HG03439 (cell line): ENCODE results near the gene GRID2.

Experiments used
- ATAC-seq: cut with Tn5 transposase; IDR thresholded peaks from one replicate; pipeline ENCODE4 v1.9.1; 2021; ENCODE audit warnings: mild to moderate bottlenecking, moderate library complexity; ENCODE audit not compliant: unreplicated experiment

GRID2 gene

DNA sequence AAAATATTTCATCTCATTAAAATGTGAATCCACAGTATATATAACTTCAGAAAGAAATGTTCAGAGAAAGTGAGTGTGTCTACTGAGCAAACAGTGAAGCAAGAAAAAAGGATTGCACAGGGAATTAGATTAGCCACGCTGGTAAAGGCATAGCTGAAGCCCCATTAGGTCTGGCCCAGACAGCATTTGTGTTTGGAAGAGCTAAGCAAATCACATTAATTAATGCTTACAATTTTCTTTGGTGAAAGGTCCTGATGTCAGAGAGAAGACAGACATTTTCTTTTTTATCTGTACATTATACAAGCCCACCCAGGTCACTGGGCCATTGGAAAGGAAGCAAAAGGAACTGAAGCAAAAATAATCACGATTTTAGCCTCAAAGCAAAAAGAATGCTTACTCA lies 354.6 kb downstream of the GRID2 start:
- ATAC-seq, result no peak

DNA sequence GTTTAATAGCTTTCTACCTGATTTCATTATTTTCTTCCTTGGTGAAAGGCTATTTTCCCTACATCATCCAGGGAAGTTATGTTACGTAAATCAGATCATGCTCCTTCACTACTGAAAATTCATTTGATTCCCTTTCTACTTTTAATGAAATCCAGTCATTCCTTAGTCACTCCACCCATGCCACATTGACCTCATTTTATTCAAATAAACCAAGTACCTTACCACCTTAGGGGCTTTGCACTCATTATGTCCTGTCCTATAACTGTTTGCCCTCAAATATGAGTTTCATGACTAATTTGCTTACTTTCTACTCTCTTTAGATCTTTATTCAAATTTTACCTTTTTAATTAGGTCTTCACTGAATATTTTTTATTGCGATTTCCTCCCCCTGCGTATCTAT lies 374.0 kb downstream of the GRID2 start:
- no peak for ATAC-seq

DNA sequence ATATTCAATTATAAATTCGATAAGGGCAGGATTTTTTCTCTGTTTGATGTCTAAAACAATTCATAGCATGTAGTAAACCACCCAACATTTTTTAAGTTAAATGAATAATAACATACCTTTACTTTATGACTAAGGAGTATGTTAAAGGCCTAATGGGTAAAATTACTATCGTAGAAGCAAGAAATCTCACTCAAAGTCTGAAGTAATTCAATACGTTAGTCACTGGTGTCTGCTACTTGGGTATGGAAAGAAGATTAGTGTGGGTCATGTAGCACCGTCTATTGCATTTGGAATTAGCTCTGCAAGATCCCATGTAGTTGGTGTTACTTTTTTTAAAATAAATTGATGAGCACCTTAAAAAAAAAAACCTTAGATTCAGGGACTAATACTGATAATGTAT lies 374.5 kb downstream of the GRID2 start:
- ATAC-seq, result no peak

DNA sequence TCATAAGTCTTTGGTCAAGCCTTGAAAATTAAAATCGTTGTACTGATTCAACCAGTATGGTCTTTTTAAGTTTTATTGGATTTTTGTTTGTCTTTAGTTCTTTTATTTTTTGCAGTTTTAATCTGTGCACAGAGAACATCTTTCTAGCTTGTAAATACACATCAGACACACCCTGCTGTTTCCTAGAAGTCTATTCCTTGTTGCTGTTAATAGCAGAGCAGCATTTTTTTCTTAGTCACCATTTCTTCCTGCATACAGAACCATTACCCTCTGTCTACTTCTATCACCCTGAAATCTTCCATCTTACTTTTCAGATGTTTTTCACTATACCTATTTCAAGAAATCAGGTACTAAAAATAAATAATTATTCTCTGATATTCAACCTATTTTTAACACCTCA lies 375.4 kb downstream of the GRID2 start:
- ATAC-seq, result no peak

DNA sequence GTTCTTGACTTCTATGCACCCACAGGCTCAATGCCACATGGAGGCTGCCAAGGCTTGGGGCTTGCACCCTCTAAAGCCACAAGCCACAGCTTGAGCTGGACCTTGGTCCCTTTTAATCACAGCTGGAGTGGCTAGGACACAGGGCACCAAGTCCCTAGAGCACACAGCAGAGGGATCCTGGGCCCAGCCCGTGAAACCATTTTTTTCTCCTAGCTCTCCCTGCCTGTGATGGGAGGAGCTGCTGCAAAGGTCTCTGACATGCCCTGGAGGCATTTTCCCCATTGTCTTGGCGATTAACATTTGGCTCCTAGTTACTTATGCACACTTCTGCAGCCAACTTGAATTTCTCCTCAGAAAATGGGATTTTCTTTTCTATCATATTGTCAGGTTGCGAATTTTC lies 410.9 kb downstream of the GRID2 start:
- ATAC-seq, result no peak

DNA sequence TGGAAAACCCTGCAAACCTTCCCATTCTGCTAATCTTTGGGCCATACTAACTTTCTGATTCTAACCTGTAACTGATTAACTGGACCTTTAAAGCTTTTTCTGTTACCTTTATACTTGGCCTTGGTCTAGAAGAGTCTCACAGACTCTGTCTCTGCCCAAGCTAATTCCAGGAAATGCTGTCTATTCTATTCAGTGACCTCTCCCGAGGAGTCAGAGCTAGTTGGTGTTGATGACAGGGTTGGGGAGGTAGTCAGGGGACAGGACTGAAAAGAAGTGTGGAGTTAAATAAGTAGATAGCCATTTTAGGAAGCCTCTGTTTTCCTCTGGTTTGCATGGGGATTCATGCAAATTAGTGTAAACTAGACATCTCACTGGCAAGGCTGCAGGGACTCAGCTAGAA lies 429.5 kb downstream of the GRID2 start:
- ATAC-seq, result no peak

GRCh38 chr4:92735025-92735665 lies 431.4 kb downstream of the GRID2 start:
- no peak for ATAC-seq

DNA sequence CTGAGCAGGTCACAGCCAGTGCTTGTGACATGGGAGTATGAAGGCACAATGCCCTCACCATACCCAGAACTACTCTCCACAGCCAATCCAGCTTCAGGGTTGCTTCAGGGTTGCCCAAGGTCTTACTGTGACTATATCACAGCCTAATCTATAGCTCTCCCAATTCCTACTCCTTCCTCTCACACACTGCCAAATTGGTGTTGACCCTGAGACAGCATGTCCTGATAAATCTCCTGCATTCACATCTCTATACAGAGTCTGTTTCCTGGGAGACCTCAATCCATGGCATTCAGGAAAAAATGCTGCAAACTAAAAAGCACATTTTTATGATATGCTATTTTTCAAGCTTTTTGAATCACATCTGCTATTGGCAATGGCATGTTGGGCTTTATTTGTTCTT lies 456.7 kb downstream of the GRID2 start:
- ATAC-seq, result no peak

GRCh38 chr4:92776080-92776479 lies 472.3 kb downstream of the GRID2 start:
- ATAC-seq, result no peak

GRCh38 chr4:92789741-92790140 lies 486.0 kb downstream of the GRID2 start:
- ATAC-seq, result no peak

- ATAC-seq, result no peak
These were observed 488.2 kb downstream of the GRID2 start for GRCh38 chr4:92791871-92792440.

DNA sequence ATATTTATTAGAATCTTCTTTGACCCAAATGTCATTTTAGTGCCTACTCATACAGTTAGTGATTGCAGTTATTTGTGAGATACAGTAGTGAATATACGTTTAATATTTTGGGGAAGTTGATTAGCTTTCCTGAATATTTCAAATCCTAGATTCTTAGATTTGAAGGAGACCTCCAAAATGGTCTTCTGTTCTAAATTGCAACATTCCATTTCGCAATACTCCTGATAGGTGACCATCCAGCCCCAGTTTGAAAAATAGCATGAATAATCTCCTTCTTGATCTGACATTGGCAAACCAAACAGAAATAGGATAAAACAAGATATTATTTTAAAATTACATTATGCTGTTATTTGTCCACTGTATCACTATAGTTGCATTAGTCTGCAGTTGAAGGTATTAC lies 505.6 kb downstream of the GRID2 start:
- no peak for ATAC-seq

DNA sequence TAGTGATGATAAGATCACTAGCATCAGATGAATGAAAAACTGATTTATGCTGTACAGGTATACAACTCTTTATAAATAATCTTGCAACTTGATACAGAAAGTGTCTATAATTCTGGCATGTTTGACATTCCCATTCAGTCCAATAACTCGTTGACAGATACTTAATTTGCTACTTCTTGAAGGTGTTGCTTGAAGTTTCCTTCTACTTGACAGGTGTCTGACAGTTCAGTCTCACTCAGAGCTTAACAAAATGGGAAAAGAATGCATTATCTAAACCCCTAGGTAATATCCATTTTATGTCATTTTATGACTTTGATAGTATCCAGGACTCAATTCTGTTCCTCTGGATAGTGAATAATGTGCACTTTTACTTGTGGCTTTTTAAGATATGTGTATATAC lies 508.9 kb downstream of the GRID2 start:
- no peak for ATAC-seq

DNA sequence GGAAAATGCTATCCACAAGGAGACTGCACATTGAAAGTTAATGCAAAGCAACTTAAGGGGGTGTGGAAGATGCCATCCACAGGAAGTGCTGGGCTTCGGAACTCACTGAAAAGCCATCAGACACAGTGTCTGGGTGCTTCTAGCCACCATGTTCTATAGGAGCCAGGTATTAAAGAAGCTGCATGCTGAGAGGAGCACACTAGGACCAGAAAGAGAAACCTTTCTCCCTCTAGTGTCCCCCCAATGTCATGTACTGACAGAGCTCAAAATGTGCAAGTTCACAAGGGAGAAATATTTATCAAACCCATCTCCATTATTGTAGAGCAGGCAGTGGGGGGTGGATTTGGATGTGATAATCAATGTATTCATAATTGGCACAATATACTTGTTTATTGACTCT lies 510.9 kb downstream of the GRID2 start:
- no peak for ATAC-seq

GRCh38 chr4:92825256-92825655 lies 521.5 kb downstream of the GRID2 start:
- no peak for ATAC-seq

- ATAC-seq, result no peak
These were observed 522.0 kb downstream of the GRID2 start for GRCh38 chr4:92825791-92826190.

DNA sequence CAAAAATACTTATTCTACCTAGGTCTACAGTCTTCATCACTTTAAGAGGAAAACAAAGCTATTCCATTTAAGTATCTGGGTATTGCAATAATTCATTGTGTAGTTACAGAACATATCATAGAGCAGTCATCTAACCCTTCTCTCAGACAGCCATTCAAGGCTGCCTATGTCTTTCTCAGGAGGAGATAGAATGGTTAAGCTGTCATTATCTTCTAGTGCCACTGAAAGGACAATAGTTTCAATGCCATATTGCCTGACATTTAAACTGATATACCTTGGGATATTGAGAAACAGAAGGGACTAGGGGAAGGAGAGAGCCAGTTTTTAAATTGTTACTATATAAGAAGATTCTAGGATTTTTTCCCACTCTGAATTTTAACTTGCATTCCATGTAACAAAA lies 527.0 kb downstream of the GRID2 start:
- no peak for ATAC-seq

DNA sequence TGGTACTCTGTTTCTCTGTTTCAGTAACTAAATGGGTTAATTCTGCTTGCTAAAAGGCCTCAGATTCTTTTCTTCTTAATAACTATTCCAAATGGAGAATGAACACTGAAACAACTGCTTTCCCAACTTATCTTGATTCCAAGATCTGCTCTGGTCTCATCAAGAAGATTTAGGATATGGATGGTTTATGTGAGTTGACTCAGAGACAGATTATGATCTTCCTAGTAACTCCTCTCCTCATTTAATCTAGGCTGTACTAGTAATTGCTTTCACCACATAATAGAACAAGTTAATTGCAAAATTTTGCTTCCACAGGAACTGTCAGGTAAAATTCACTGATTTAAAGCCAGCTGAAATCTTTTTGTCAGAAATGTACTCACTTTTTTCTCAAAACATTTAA lies 537.1 kb downstream of the GRID2 start:
- ATAC-seq, result no peak

GRCh38 chr4:92843784-92844183 lies 540.0 kb downstream of the GRID2 start:
- no peak for ATAC-seq

GRCh38 chr4:92847026-92847425 lies 543.3 kb downstream of the GRID2 start:
- no peak for ATAC-seq

GRCh38 chr4:92862509-92862908 lies 558.7 kb downstream of the GRID2 start:
- no peak for ATAC-seq

DNA sequence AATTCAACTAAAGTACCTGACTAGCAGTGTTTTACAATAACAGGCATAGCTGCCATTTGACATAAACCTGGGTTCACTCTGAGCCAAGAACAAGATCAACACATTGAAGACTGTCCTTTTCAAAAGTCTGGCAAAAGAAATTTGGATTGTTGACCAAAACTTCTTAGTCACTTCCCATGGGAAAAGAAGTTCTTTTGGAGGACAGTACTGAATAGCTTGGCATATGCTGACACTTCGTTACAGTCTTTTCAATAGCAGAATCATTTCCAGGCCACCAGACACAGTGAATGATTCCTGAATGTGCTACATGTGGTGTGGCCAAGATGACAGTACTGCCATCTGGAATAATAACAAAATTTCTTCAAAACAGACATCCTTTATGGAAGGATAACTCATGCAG lies 560.3 kb downstream of the GRID2 start:
- ATAC-seq, result no peak

GRCh38 chr4:92872604-92873003 lies 568.8 kb downstream of the GRID2 start:
- no peak for ATAC-seq
